ENCODE results near the gene PLIN4.

PLIN4 gene

DNA sequence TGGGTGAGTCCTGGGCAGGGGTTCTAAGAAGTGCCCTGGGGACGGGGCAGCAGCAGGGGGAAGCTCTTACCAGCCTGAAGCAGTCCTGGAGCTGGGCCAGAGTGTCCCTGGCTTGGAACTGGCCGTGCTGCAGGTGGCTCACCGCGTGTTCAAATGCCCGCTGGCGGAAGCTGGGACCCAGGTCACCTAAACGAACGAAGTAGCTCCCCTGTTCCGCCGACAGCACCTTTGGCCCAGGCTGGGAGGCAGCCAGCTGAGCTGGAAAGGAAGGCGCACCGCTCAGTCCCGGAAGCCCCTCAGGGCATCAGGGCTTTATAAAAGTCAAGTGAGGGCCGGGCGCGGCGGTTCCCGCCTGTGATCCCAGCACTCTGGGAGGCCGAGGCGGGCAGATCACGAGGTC lies 9.6 kb downstream of the PLIN4 start:
- in situ Hi-C loops (cut with HindIII; ENCODE audit: low sequenced_read_pairs): no loop called here

GRCh38 chr19:4507804-4508203 lies 10.5 kb downstream of the PLIN4 start:
- in situ Hi-C loops (cut with HindIII; ENCODE audit: low sequenced_read_pairs): no loop called here

GRCh38 chr19:4507150-4507452 lies 11.2 kb downstream of the PLIN4 start:
- in situ Hi-C loops (cut with HindIII; ENCODE audit: low sequenced_read_pairs): no loop called here

GRCh38 chr19:4506449-4507149 lies 11.7 kb downstream of the PLIN4 start:
- in situ Hi-C loops (cut with HindIII; ENCODE audit: low sequenced_read_pairs): no loop called here

DNA sequence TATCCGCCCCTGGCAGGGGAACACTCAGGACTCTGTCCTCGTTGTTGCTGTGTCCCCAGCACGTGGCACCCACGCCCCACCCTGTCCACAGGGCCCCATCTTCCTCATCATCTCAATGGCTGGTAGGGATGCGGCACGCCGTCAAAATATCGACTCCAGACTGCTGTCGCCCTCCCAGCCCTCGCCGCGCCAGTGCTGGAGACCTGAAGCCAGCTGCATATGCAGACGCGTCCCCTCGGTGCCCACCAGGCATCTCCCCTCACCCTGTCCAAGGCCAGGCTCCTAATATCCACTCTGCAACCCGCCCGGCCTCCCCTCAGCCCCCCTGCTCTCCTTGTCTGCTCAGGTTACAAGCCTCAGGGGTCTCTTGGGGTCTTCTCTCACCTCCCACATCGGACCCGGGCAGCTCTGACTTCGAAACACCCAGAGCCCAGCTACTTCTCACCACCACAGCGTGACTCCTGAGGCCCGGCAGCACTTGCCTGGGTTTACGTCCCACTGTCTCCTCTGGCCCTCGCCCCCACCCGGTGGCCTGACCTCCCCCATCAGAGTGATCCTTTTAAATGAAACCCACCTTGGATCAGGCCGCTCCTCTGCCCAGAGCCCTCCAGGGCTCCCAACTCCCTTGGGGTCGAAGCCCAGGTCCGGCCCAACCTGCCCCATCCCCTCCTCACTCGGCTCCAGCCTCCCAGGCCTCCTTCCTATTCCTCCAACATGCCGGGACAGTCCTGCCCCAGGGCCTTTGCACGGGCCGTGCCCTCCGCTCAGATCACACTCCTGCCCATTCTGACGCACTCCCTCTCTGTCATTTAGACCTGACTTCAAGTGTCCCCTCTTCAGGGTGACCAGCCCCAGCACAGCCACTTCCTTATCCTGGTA lies 12.5 kb downstream of the PLIN4 start:
- in situ Hi-C loops (cut with HindIII; ENCODE audit: low sequenced_read_pairs): no loop called here

GRCh38 chr19:4504891-4505569 lies 13.3 kb downstream of the PLIN4 start:
- in situ Hi-C loops (cut with HindIII; ENCODE audit: low sequenced_read_pairs): no loop called here

GRCh38 chr19:4504297-4504701 lies 14.0 kb downstream of the PLIN4 start:
- in situ Hi-C loops (cut with HindIII; ENCODE audit: low sequenced_read_pairs): no loop called here

- in situ Hi-C loops (cut with HindIII; ENCODE audit: low sequenced_read_pairs): no loop called here
These were observed 14.5 kb downstream of the PLIN4 start for GRCh38 chr19:4503825-4504170.

DNA sequence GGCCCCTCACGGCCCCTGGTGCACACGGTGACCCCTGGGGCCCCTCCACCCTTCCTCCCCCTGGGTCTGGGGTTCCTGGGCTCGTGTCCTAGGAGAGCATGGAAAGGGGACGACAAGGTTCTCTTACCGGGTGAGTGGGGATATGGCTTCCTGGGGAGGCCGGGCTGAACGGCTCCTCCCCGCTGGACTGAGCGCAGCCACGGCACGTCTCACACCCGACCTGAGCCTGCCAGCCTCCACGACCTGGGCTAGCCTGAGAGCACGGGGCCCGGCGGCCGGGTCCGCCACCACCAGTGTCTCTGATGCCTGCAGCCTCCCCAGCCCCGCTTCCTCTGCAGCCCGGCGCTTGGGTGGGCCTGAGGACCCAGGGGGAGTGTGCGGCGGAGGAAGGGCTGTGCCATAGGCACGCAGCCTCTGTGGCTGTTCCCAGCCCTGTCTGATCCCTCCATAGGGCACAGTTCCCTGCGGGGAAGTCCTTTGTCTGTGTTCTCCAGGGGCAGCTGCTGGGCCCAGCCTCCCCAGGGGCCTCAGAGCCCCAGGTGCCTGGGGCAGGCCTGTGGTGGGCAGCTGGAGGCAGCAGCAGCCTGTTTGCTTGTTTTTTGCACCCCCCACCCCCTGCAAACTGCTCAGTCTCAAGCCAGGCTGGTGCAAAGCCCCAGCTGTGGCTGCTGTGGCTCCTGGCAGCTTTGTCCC lies 15.0 kb downstream of the PLIN4 start:
- in situ Hi-C loops (cut with HindIII; ENCODE audit: low sequenced_read_pairs): no loop called here

- in situ Hi-C loops (cut with HindIII; ENCODE audit: low sequenced_read_pairs): no loop called here
These were observed 15.8 kb downstream of the PLIN4 start for GRCh38 chr19:4502282-4503131.

GRCh38 chr19:4501691-4502090 lies 16.6 kb downstream of the PLIN4 start:
- in situ Hi-C loops (cut with HindIII; ENCODE audit: low sequenced_read_pairs): no loop called here

GRCh38 chr19:4500841-4501591 lies 17.3 kb downstream of the PLIN4 start:
- in situ Hi-C loops (cut with HindIII; ENCODE audit: low sequenced_read_pairs): no loop called here

DNA sequence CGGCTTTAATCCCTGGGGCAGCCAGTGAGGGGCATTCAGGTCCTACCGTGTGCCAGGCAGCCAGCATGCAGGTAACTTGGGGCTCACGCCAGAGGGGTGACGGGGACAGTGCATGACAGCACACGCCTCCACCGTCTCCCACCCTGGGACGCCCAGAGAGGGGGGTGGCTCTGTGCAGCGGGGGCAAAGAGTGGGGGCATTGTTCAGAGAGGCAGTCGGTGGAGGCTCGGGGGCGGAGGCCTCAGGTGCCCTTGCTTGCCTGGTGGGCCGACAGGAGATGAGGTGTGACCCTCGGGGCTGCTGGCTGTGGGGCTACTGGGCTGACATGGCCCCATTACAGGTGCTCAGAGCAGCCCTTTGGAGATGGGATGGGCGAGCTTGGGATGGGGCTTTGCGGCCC lies 18.4 kb downstream of the PLIN4 start:
- in situ Hi-C loops (cut with HindIII; ENCODE audit: low sequenced_read_pairs): no loop called here

DNA sequence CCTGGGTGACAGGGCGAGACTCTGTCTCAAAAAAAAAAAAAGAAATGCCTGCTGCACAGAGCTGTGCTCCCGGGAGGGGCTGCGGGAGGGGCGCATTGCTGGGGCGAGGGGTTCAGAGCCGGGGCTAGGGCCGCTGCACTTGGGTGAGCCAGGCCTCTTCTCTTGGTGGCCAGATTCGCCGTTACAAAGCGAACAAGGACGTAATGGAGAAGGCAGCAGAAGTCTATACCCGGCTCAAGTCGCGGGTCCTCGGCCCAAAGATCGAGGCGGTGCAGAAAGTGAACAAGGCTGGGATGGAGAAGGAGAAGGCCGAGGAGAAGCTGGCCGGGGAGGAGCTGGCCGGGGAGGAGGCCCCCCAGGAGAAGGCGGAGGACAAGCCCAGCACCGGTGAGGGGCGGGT lies 19.0 kb downstream of the PLIN4 start:
- in situ Hi-C loops (cut with HindIII; ENCODE audit: low sequenced_read_pairs): no loop called here

GRCh38 chr19:4498694-4499093 lies 19.6 kb downstream of the PLIN4 start:
- in situ Hi-C loops (cut with HindIII; ENCODE audit: low sequenced_read_pairs): no loop called here

GRCh38 chr19:4497770-4498389 lies 20.4 kb downstream of the PLIN4 start:
- in situ Hi-C loops (cut with HindIII; ENCODE audit: low sequenced_read_pairs): no loop called here

GRCh38 chr19:4496304-4496703 lies 22.0 kb downstream of the PLIN4 start:
- in situ Hi-C loops (cut with HindIII; ENCODE audit: low sequenced_read_pairs): no loop called here

- in situ Hi-C loops (cut with HindIII; ENCODE audit: low sequenced_read_pairs): no loop called here
These were observed 22.8 kb downstream of the PLIN4 start for GRCh38 chr19:4495471-4495870.

GRCh38 chr19:4494691-4495064 lies 23.6 kb downstream of the PLIN4 start:
- in situ Hi-C loops (cut with HindIII; ENCODE audit: low sequenced_read_pairs): no loop called here
